Measurements from ENCODE around the gene WRAP73.

GRCh38 chr1:3661631-3662030 lies 11.7 kb upstream of the WRAP73 start:
- TF ChIP-seq REST (IDR thresholded peaks at IDR 0.05; ENCODE audit: unreplicated experiment) (no peak), STAT1 (IDR thresholded peaks at IDR 0.05; ENCODE audit: unreplicated experiment) (no peak), EZH2phosphoT487 (IDR thresholded peaks at IDR 0.05; ENCODE audit: unreplicated experiment) (no peak), NANOG (IDR thresholded peaks at IDR 0.05; ENCODE audit: borderline replicate concordance) (no peak), EZH2 (IDR thresholded peaks at IDR 0.05; ENCODE audit: low read depth, unreplicated experiment) (no peak), CREB1 (CRISPR knock-in tag; IDR thresholded peaks at IDR 0.05; ENCODE audit: low read depth) (no peak), POLR2AphosphoS5 (IDR thresholded peaks at IDR 0.05; ENCODE audit: low read depth) (no peak), JUNB (IDR thresholded peaks at IDR 0.05; ENCODE audit: unreplicated experiment) (no peak), ZNF331 (CRISPR knock-in tag; IDR thresholded peaks at IDR 0.05; ENCODE audit: low read depth) (no peak)
- TF ChIP-seq, protein P1, sequence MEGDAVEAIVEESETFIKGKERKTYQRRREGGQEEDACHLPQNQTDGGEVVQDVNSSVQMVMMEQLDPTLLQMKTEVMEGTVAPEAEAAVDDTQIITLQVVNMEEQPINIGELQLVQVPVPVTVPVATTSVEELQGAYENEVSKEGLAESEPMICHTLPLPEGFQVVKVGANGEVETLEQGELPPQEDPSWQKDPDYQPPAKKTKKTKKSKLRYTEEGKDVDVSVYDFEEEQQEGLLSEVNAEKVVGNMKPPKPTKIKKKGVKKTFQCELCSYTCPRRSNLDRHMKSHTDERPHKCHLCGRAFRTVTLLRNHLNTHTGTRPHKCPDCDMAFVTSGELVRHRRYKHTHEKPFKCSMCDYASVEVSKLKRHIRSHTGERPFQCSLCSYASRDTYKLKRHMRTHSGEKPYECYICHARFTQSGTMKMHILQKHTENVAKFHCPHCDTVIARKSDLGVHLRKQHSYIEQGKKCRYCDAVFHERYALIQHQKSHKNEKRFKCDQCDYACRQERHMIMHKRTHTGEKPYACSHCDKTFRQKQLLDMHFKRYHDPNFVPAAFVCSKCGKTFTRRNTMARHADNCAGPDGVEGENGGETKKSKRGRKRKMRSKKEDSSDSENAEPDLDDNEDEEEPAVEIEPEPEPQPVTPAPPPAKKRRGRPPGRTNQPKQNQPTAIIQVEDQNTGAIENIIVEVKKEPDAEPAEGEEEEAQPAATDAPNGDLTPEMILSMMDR (conservative IDR thresholded peaks at IDR 0.05; ENCODE audit: low read depth in 2 of 2) = no peak
- TF ChIP-seq, protein P2, sequence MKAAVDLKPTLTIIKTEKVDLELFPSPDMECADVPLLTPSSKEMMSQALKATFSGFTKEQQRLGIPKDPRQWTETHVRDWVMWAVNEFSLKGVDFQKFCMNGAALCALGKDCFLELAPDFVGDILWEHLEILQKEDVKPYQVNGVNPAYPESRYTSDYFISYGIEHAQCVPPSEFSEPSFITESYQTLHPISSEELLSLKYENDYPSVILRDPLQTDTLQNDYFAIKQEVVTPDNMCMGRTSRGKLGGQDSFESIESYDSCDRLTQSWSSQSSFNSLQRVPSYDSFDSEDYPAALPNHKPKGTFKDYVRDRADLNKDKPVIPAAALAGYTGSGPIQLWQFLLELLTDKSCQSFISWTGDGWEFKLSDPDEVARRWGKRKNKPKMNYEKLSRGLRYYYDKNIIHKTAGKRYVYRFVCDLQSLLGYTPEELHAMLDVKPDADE (IDR thresholded peaks at IDR 0.05) = no peak
- TF ChIP-seq, protein P3, sequence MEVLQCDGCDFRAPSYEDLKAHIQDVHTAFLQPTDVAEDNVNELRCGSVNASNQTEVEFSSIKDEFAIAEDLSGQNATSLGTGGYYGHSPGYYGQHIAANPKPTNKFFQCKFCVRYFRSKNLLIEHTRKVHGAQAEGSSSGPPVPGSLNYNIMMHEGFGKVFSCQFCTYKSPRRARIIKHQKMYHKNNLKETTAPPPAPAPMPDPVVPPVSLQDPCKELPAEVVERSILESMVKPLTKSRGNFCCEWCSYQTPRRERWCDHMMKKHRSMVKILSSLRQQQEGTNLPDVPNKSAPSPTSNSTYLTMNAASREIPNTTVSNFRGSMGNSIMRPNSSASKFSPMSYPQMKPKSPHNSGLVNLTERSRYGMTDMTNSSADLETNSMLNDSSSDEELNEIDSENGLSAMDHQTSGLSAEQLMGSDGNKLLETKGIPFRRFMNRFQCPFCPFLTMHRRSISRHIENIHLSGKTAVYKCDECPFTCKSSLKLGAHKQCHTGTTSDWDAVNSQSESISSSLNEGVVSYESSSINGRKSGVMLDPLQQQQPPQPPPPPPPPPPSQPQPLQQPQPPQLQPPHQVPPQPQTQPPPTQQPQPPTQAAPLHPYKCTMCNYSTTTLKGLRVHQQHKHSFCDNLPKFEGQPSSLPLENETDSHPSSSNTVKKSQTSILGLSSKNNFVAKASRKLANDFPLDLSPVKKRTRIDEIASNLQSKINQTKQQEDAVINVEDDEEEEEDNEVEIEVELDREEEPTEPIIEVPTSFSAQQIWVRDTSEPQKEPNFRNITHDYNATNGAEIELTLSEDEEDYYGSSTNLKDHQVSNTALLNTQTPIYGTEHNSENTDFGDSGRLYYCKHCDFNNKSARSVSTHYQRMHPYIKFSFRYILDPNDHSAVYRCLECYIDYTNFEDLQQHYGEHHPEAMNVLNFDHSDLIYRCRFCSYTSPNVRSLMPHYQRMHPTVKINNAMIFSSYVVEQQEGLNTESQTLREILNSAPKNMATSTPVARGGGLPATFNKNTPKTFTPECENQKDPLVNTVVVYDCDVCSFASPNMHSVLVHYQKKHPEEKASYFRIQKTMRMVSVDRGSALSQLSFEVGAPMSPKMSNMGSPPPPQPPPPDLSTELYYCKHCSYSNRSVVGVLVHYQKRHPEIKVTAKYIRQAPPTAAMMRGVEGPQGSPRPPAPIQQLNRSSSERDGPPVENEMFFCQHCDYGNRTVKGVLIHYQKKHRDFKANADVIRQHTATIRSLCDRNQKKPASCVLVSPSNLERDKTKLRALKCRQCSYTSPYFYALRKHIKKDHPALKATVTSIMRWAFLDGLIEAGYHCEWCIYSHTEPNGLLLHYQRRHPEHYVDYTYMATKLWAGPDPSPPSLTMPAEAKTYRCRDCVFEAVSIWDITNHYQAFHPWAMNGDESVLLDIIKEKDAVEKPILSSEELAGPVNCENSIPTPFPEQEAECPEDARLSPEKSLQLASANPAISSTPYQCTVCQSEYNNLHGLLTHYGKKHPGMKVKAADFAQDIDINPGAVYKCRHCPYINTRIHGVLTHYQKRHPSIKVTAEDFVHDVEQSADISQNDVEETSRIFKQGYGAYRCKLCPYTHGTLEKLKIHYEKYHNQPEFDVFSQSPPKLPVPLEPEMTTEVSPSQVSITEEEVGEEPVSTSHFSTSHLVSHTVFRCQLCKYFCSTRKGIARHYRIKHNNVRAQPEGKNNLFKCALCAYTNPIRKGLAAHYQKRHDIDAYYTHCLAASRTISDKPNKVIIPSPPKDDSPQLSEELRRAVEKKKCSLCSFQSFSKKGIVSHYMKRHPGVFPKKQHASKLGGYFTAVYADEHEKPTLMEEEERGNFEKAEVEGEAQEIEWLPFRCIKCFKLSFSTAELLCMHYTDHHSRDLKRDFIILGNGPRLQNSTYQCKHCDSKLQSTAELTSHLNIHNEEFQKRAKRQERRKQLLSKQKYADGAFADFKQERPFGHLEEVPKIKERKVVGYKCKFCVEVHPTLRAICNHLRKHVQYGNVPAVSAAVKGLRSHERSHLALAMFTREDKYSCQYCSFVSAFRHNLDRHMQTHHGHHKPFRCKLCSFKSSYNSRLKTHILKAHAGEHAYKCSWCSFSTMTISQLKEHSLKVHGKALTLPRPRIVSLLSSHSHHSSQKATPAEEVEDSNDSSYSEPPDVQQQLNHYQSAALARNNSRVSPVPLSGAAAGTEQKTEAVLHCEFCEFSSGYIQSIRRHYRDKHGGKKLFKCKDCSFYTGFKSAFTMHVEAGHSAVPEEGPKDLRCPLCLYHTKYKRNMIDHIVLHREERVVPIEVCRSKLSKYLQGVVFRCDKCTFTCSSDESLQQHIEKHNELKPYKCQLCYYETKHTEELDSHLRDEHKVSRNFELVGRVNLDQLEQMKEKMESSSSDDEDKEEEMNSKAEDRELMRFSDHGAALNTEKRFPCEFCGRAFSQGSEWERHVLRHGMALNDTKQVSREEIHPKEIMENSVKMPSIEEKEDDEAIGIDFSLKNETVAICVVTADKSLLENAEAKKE (CRISPR knock-in tag; IDR thresholded peaks at IDR 0.05) = no peak

All from GM23338 (cell line).